A673 (cell line): Measurements from ENCODE around the gene FCN1. TPM values are rescaled to one million over a fixed set of nuclear protein-coding genes. Genes with fewer than 3 reads are reported as not detected.
A peak's percentile ranks its signal among the peaks of the same experiment; 100 is the strongest.
"Not testable (repeated sequence)": the region's sequence is repeated elsewhere in the genome, so short reads cannot be mapped to it uniquely, and the experiment has no call there.

ENCODE experiments used
- BruUV-seq: library from RNA; stranded (reverse); fragments of 400-500 nt; replicated peaks from 2 replicates; lab custom pipeline; 2021; lab: Mats Ljungman, UMichigan
- CTCF ChIA-PET: fragments of 300-600 bp; sonication (Branson Sonifier 250); formaldehyde crosslinking; loops from one replicate; lab custom pipeline; 2022; ENCODE audit warnings: antibody characterized with exemption; lab: Charles Lee
- POLR2A ChIA-PET: fragments of 300-600 bp; sonication (Branson Sonifier 250); formaldehyde crosslinking; loops from one replicate; lab custom pipeline; 2022; ENCODE audit warnings: antibody characterized with exemption; ENCODE audit not compliant: low non-redundant PET; lab: Charles Lee
- DNase-seq: peaks from one replicate; pipeline ENCODE4 v3.0.0-alpha.2; 2015; ENCODE audit warnings: low spot score
- H3K27ac ChIP-seq: fragments of 200-600 bp; sonication (generic); 2 replicates; pipeline ENCODE4 v1.5.1; 2016; ENCODE audit warnings: mixed run types, low read depth, mild to moderate bottlenecking, mixed read lengths, antibody characterized with exemption, low read length; ENCODE audit not compliant: poor library complexity, severe bottlenecking
- H3K27me3 ChIP-seq: fragments of 200-600 bp; sonication (generic); replicated peaks from 2 replicates; pipeline ENCODE4 v1.6.1; 2017; ENCODE audit warnings: mixed run types, low read depth, mild to moderate bottlenecking, mixed read lengths, antibody characterized with exemption, low read length; ENCODE audit not compliant: insufficient read depth, poor library complexity
- H3K36me3 ChIP-seq: fragments of 200-600 bp; sonication (generic); 2 replicates; pipeline ENCODE4 v1.6.1; 2016; ENCODE audit warnings: mixed run types, mild to moderate bottlenecking, mixed read lengths, antibody characterized with exemption, low read length; ENCODE audit not compliant: insufficient read depth, poor library complexity, severe bottlenecking
- H3K4me1 ChIP-seq: fragments of 200-600 bp; sonication (generic); 2 replicates; pipeline ENCODE4 v1.6.1; 2017; ENCODE audit warnings: mixed run types, mild to moderate bottlenecking, mixed read lengths, antibody characterized with exemption, low read length; ENCODE audit not compliant: insufficient read depth, poor library complexity, severe bottlenecking
- H3K4me3 ChIP-seq: fragments of 200-600 bp; sonication (generic); 2 replicates; pipeline ENCODE4 v1.5.1; 2016; ENCODE audit warnings: low read depth, mixed run types, mild to moderate bottlenecking, mixed read lengths, low read length; ENCODE audit not compliant: poor library complexity, severe bottlenecking
- H3K9me3 ChIP-seq: fragments of 200-600 bp; sonication (generic); 2 replicates; pipeline ENCODE4 v1.6.1; 2016; ENCODE audit warnings: mixed run types, low read depth, mild to moderate bottlenecking, mixed read lengths, antibody characterized with exemption, low read length; ENCODE audit not compliant: poor library complexity, severe bottlenecking
- CTCF ChIP-seq: fragments of 300-800, 200-600 bp; sonication (generic); conservative IDR thresholded peaks from 2 replicates; pipeline ENCODE4 v1.5.1; 2017; ENCODE audit warnings: low read depth, mild to moderate bottlenecking, antibody characterized with exemption, low read length, moderate library complexity, mixed read lengths
- EZH2 ChIP-seq: fragments of 200-600 bp; sonication (generic); IDR thresholded peaks from 2 replicates; pipeline ENCODE4 v1.6.1; 2017; ENCODE audit warnings: borderline replicate concordance, low read depth, mild to moderate bottlenecking, mixed read lengths, antibody characterized with exemption, low read length; ENCODE audit not compliant: poor library complexity, severe bottlenecking
- intact Hi-C: fragments of 100-400 bp; cut with micrococcal nuclease; formaldehyde crosslinking; loops from one replicate; pipeline ENCODE4 v1.10.0; 2022; ENCODE audit not compliant: unreplicated experiment
- total RNA-seq: library from RNA; stranded (reverse); gene quantifications from 2 replicates; pipeline ENCODE4 v1.2.3, GENCODE V29; 2021

Gene FCN1
- total RNA-seq, 1 experiment from 2014 or later, result not detected

GRCh38 chr9:134858051-134858841, 59.5 kb downstream of the FCN1 start:
- peak; percentile 8 for DNase-seq
- no peak overlapping the region for H3K27ac ChIP-seq
- H3K4me3 ChIP-seq, result no peak overlapping the region
- no peaks in the 10 kb centered on the region for H3K27me3 ChIP-seq
- BruUV-seq, result no TSS peak
- no peaks in the 10 kb centered on the region for H3K4me1 ChIP-seq
- POLR2A ChIA-PET, result no interaction called here
- no peaks in the 10 kb centered on the region for H3K9me3 ChIP-seq
- TF ChIP-seq CTCF (no peak), EZH2 (no peak)
- CTCF ChIA-PET, result no interaction called here
- H3K36me3 ChIP-seq, result no peaks in the 10 kb centered on the region
- intact Hi-C loops, result no loop called here

- H3K36me3 ChIP-seq, intact Hi-C loops, H3K27me3 ChIP-seq, H3K27ac ChIP-seq, POLR2A ChIA-PET, H3K4me1 ChIP-seq, H3K4me3 ChIP-seq, DNase-seq, CTCF ChIA-PET, BruUV-seq, H3K9me3 ChIP-seq: not testable (repeated sequence)
These were observed 60.3 kb downstream of the FCN1 start for GRCh38 chr9:134857451-134857850.

DNA sequence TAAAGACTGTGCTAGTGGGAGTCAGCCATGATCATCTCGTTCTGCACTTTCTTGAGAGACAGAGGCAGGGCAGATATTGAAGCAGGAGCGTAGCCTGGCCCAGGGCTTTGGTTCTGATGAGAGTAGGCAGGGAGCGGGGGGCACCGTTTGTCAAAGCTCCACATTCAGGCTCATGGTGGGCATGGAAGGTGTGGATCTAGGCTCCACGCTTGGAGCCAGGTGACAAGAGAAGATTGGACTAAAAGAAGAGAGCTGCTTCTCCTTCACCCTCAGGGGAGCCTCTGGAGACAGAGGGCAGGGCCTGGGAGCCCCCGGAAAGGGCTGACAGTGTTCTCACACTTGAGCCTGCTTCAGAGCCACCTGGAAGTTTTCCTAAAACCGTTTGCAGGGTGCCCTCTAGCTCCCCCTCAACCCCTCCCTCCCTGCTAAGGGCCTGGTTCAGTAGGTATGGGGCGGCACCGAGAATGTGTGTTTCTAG, 61.8 kb downstream of the FCN1 start:
- POLR2A ChIA-PET, result no interaction called here
- CTCF ChIA-PET, result no interaction called here
- DNase-seq, result no peak
- H3K27me3 ChIP-seq, result no peaks in the 10 kb centered on the region
- H3K36me3 ChIP-seq, result no peaks in the 10 kb centered on the region
- peaks cover 5% of the 10 kb centered on the region for H3K9me3 ChIP-seq
- no peaks in the 10 kb centered on the region for H3K4me1 ChIP-seq
- intact Hi-C loops, result no loop called here
- H3K27ac ChIP-seq, result no peak overlapping the region
- no TSS peak for BruUV-seq
- TF ChIP-seq CTCF (no peak), EZH2 (no peak)
- H3K4me3 ChIP-seq, result no peak overlapping the region

Other genes starting within 250 kb of the FCN1 start
- gene FCN2, start 37.1 kb downstream of the FCN1 start, total RNA-seq, result not detected in 2 replicates
- gene OLFM1, start 169.8 kb upstream of the FCN1 start, total RNA-seq, result 278 and 308 TPM in 2 replicates